ENCODE results near the gene CACNA2D2.

Gene CACNA2D2

GRCh38 chr3:50454481-50455070 lies 48.9 kb downstream of the CACNA2D2 start:
- no peak for DNase-seq

- DNase-seq = no peak
Observed at GRCh38 chr3:50453907-50454306, 49.5 kb downstream of the CACNA2D2 start.

- DNase-seq = peak; percentile 43 to 50
Observed at GRCh38 chr3:50450209-50450921, 53.1 kb downstream of the CACNA2D2 start.

DNA sequence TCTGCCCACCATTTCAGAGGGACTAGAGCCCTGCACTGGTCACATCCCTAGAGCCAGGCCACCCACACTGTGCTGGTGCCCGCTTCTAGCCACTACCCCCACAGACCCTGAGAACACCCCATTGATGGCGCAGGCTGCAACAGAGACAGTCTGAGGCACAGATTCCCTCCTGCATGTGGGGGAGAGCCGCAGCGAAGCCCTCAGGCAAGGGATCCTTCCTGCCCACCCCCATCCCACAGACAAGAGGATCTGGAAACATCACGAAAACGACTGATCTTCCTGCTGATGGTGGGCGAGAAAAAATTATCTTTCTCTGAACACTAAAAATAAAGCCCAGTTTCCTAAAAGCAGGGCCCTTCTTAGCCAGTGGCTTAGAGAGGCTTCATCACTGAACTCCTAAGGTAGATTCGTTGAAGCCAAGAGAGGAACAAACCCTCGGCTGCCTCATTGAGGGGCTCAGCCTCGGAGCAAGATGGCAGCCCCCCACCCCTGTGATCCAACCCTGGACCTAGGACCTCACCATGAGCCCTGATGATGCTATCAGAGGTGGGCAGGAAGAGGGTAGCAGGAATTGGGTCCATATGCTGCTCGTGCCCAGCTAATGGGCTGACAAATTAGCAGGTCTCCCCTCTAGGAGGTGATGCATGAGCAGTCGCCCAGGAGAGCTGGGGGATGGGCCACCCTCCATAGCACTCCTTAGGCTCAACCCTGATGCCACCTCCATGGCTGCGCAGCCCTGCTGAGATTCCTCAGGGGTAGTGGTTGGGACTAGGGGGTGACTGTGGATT lies 54.5 kb downstream of the CACNA2D2 start:
- no peak for DNase-seq

DNA sequence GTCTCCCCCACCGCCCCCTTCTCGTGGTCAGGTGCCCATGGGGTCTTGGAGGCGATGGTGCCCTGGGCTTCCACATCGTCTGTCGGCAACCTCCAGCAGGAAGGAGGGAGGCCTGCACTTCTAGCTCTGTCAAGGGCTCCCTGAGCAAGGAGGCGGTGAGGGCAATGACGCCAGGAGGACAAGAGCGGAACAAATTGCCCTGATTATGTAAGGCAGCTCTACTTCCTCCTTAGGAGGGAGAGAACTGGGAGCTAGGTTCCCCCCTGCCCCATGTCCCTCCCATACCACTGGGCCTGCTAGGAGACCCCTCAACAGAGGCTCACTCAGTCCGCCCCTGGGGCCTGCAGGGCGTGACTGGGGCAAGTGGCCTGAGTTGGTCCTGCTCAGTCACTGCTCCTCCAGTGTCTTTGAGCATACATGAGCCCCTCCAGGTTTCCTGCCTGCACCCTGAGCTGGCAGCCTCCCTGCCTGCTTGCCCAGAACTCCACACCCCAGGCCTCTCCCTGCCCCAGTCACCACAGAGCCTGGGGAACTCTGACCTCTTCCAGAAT lies 56.1 kb downstream of the CACNA2D2 start:
- DNase-seq = no peak

GRCh38 chr3:50445919-50446318 lies 57.5 kb downstream of the CACNA2D2 start:
- no peak for DNase-seq

- no peak for DNase-seq
Observed at GRCh38 chr3:50444782-50445181, 58.7 kb downstream of the CACNA2D2 start.

- DNase-seq = no peak
Observed at GRCh38 chr3:50444213-50444612, 59.2 kb downstream of the CACNA2D2 start.

DNA sequence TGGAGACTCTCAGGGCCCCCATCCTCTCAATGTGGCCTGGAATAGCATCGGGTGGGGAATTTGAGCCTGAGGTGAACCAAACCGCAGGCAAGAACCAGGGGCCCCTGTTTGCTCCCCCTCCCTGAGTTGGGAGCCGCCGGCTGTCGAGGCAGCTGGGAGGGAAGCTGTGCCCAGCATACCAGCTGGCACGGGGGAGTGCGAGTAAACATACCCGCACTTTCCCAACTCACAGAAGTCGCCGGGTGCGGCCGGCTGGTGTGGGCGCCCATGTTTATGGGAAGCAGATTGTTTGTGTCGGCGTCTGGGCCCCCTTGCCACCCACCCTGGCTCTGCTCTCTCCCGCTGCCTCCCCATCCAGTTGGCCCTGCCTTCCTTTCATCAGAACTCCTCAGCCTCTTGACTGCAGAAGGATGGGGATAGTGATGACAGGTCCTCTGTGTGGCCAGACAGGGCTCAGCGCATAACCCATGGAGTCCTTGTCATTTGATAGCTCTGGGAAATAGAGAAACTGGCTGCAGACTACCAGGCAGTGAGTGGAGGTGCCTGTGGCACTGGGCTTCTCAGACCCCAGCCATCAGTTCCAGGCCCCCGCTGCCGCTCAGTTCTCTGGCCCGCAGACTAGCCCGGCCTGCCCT lies 60.4 kb downstream of the CACNA2D2 start:
- no peak for DNase-seq

DNA sequence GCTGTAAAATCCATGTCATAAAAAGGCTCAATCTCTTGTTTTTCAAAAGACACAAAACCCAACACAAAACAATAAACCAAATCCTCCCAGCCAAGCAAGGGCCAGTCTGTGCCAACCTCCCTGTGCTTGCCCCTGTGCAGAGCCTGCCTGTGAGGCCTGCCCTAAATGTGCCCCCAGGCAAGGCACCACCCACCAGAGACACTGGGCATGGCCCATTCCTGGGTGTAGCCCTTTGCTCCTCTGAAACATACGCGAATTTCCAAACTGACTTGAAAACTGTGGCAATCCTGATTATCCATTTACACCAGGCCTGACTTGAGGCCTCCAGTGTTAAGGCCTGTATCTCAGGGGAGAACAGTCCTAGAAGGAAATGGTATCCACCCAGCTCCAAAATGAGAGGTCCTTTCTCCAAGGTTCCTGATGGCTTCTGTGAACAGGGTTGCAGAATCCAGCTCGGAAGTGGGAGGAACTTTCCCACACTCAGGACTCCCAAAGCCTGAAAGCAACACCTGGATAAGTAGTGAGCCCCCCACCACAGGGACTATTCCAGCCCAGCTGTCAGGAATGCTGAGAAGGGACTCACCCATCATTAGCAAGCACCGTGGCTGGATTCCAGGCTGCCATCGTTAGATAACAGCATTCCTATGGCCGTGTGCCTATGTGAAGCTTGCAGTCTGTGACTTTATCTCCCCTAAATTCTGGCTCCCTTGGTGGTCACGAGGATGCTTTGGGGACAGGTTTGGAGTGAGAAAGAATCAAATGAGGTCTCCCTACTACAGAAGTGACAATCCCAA lies 61.8 kb downstream of the CACNA2D2 start:
- no peak for DNase-seq

GRCh38 chr3:50436114-50436674 lies 67.2 kb downstream of the CACNA2D2 start:
- DNase-seq = peak; percentile 71 to 85

- no peak for DNase-seq
Observed at GRCh38 chr3:50435371-50436113, 67.9 kb downstream of the CACNA2D2 start.

GRCh38 chr3:50433954-50434353 lies 69.5 kb downstream of the CACNA2D2 start:
- no peak for DNase-seq

GRCh38 chr3:50430950-50431435 lies 72.4 kb downstream of the CACNA2D2 start:
- DNase-seq = no peak

DNA sequence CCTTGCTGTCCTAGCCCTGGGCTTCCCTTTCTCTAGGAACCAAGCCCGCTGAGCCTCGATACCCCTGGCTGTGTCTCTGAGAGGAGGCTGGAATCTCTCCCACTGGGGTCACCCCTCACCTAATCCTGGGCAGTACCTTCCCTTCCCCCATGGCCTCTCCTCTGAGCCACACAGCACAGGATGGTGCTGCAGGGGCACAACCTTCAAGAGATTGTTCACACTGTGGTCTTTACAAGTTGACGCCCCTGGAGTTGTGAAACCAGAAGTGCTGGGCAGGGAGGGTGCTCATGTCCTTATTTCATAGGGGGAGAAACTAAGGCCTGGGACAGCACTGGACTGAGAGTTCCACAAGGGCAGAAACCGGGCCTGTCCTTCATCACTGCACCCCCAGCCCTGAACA lies 73.2 kb downstream of the CACNA2D2 start:
- no peak for DNase-seq

DNA sequence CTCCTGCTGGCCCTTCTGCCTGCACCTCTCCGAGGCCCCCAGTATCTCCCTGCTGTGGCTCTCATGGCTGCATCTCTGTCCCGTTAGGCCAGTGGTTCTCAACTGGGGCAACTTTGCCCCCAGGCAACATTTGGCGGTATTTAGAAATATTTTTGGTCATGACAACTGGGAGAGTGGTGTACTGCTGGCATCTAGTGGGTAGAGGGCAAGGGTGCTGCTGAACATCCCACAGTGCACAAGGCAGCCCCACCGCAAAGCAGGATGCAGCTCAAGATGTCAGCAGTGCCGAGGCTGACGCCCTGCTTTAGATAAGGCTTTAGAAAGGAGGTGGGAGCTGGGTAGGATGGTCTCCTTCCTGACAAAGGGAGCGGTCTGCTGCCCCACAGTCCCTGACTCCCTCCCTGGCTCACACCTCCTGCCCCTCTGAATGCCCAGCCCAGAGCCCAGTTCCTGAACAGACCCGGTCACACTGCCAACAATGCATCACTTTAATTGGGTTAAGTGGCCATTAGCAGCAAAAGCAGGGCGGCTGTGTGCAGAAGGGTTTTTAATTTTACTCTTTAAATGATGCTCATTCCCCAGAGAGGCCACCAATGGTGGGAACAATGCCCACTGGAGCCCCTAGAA lies 75.3 kb downstream of the CACNA2D2 start:
- DNase-seq = no peak

DNA sequence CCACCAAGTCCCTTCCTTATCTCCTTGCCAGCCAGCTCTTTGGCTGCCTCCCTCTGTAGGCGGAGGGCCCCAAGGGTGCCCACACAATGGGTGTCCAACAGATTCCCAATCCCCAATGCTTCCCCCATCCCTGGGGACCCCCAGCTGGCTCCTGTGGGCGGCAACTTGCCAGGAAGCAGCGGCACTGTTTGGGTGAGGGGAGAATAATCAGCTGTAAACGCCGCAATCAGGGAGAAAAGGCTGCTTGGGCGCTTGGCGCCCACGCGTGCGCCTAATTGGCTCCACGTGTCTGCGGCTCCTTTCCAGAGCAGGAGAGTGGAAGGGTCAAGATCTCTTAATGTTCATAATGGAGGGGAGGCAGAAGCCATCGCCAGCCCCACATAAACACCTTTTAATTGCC lies 76.2 kb downstream of the CACNA2D2 start:
- no peak for DNase-seq

DNA sequence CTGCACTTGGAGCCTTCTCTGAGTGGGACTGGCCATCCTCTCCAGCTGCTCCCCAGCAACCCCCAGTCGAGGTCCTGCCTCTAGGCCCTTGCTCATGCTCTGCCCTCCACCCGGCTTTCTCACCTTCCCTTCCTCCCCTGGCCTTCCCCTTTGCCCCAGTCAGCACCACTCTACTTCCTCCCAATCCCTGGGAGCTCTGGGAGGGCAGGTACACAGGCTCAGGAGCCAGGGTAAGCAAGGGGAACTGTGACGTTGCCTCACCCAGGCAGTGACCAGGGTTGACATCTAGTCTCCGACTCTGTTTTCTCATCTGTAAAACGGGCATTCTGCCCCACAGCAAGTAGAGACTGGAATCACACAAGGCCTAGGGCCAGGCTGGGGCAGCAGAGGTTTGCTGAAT lies 77.5 kb downstream of the CACNA2D2 start:
- DNase-seq = no peak

DNA sequence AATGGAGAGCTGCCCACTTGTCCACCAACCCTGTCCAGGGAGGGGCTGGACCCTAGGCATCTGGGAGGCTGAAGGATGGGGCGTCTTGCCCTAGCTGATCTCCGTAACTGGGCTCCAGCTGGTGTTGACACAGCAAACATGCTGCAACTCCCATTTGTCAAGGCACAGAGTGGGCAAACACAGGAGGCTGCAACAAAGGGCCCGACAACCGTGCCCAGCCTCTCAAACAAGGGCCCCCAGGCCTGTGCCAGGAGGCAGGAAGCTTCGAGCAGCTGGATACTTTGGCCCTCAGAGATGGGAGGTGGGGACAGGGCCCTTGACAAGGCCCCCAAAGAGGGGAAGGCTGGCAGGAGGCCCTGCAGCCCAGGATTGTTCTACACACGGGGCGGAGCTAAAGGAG lies 79.9 kb downstream of the CACNA2D2 start:
- no peak for DNase-seq

- DNase-seq = no peak
Observed at GRCh38 chr3:50422153-50422552, 81.3 kb downstream of the CACNA2D2 start.
